Adrenal gland (tissue), 12 donors: ENCODE results near the gene DEAF1. TPM values are rescaled to one million over a fixed set of nuclear protein-coding genes. Genes with fewer than 3 reads are reported as not detected.

Experiments used
- DNase-seq, 7 donors: peaks; one replicate each; pipeline ENCODE4 v3.0.0-alpha.2; 2019 to 2020
- H3K27ac ChIP-seq, 5 donors: fragments of 200-600 bp; sonication (generic) in 4 of 5; 1 replicate in 3 of 5; 2 replicates in 2 of 5; pipeline versions ENCODE4 v1.5.1 to v1.8.0; 2016 to 2020; ENCODE audit warnings: mild to moderate bottlenecking in 1 of 5
- H3K27me3 ChIP-seq: fragments of 200-600 bp; 2 replicates; pipeline ENCODE4 v1.8.0; 2021
- H3K36me3 ChIP-seq, 2 donors: fragments of 200-600 bp; replicated peaks in 1 of 2; 1 replicate in 1 of 2; 2 replicates in 1 of 2; pipeline versions ENCODE4 v1.5.1 to v1.8.0; 2018 to 2022
- H3K4me1 ChIP-seq, 2 donors: fragments of 200-600 bp; replicated peaks in 1 of 2; 1 replicate in 1 of 2; 2 replicates in 1 of 2; pipeline versions ENCODE4 v1.5.1 to v1.8.0; 2018 to 2021
- H3K4me3 ChIP-seq, 4 donors: fragments of 200-600 bp; sonication (generic) in 3 of 4; one replicate each; pipeline ENCODE4 v1.5.1; 2016 to 2018
- H3K9me3 ChIP-seq, 3 donors: fragments of 200-600 bp; sonication (generic) in 1 of 3; replicated peaks in 1 of 3; 1 replicate in 2 of 3; 2 replicates in 1 of 3; pipeline versions ENCODE4 v1.5.1 to v1.8.0; 2016 to 2021
- CTCF ChIP-seq, 6 experiments: fragments of 450-650 bp in 4 of 6; fragments of 200-600 bp in 2 of 6; sonication (generic) in 1 of 6; IDR thresholded peaks; 1 replicate in 5 of 6; 2 replicates in 1 of 6; pipeline versions ENCODE4 v1.5.1 to v1.8.0; 2016 to 2021; ENCODE audit warnings: antibody characterized with exemption in 6 of 6, mild to moderate bottlenecking in 2 of 6, moderate library complexity in 1 of 6
- POLR2A ChIP-seq, 2 donors: fragments of 450-650 bp; IDR thresholded peaks; one replicate each; pipeline ENCODE4 v1.6.1; 2017; ENCODE audit warnings: antibody characterized with exemption in 2 of 2, mild to moderate bottlenecking in 2 of 2, moderate library complexity in 1 of 2
- WGBS, 4 donors: extraction: QIAGEN DNeasy Blood & Tissue Kit in 2 of 4; methylation state at CpG; one replicate each; pipeline versions ENCODE4 v1.1.5 to v1.1.7; 2013 to 2017; 5-methylcytosine and 5-hydroxymethylcytosine counted together
- intact Hi-C, 2 donors: fragments of 100-400 bp; cut with DNase I; formaldehyde crosslinking; loops; one replicate each; pipeline versions ENCODE4 v1.14.1 to v1.15.0; 2022 to 2023
- polyA plus RNA-seq, 3 donors: library from polyadenylated mRNA; stranded (reverse); fragments of 200-250 nt in 2 of 3; fragments of 350-450 nt in 1 of 3; fragmentation: Illumina TruSeq in 1 of 3; extraction: RNeasy Lipid Tissue Mini Kit (QIAGEN cat#74804) in 1 of 3; gene quantifications; one replicate each; pipeline ENCODE4 v1.2.3, GENCODE V29; 2013 to 2014
- total RNA-seq, 9 donors: library from RNA; depleted of rRNA in 4 of 9; stranded (reverse); fragments of >200 nt in 4 of 9; fragments of 120-200 nt in 1 of 9; fragmentation: NEBNext Ultra II Directional in 1 of 9; extraction: Animal tissue kit (Norgen Biotek cat#: 25700) in 1 of 9; gene quantifications; one replicate each; pipeline versions ENCODE4 v1.1.0 to v1.2.4, GENCODE V29; 2013 to 2023
- donor health status: healthy with polysubstance abuse.
- donor health status: Bipolar disorder and iron deficiency.
- donor health status: DM: yes; HTN: yes; CAD: no.
- donor health status: DM: no; HTN: no; CAD: no.
- donor health status: DM: no; HTN: no; CAD: no.
- donor health status: DM: yes; HTN: yes; CAD: no.

DEAF1 gene
- total and polyA plus RNA-seq, 12 donors, result 20.6 to 131 (median 55.5) TPM

DNA sequence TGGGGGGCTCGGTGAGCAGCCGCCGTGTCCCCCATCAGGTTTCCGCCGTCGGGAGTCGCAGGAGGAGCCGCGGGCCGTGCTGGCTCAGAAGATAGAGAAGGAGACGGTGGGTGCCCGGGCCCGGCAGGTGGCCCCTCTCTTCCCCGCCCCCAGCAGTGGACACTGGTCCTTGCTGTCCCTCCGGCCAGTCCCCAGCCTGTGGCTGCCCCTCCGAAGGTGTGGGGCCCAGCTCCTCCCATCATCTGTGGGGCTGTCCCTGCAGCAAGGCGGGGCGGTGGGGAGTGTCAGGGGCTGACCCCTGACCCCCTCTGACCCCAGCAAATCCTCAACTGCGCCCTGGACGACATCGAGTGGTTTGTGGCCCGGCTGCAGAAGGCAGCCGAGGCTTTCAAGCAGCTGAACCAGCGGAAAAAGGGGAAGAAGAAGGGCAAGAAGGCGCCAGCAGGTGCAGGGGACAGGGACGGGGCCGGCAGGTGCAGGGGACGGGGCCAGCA, 26.3 kb upstream of the DEAF1 start:
- no peak for DNase-seq
- H3K27me3 ChIP-seq, result peaks cover 22% of the 10 kb centered on the region
- no peaks in the 10 kb centered on the region for H3K36me3 ChIP-seq
- H3K4me3 ChIP-seq, result no peak overlapping the region
- H3K4me1 ChIP-seq, result peaks cover 11 to 17% of the 10 kb centered on the region in 2 donors
- 15 to 39% (median 22%) methylated on average over 10 to 28 of the region's 28 CpGs for WGBS, 4 donors
- H3K9me3 ChIP-seq, result no peaks in the 10 kb centered on the region
- TF ChIP-seq CTCF (IDR thresholded peaks at IDR 0.05) (no peak), POLR2A (IDR thresholded peaks at IDR 0.05) (no peak)
- intact Hi-C loops, result loop anchor here (5.0 to 10.0 kb wide), 3 partner anchors 59 to 169 kb away; no protein-coding TSS in a partner anchor
- H3K27ac ChIP-seq, result no peak overlapping the region

- no peaks in the 10 kb centered on the region for H3K9me3 ChIP-seq
- peaks cover 5 to 12% of the 10 kb centered on the region in 2 donors for H3K4me1 ChIP-seq
- no peak for TF ChIP-seq POLR2A (IDR thresholded peaks at IDR 0.05)
- intact Hi-C loops, result loop anchor here (5.0 to 10.0 kb wide), 3 partner anchors 58 to 168 kb away; no protein-coding TSS in a partner anchor
- H3K27me3 ChIP-seq, result peaks cover 21% of the 10 kb centered on the region
- no peak overlapping the region for H3K27ac ChIP-seq
- H3K36me3 ChIP-seq, result no peaks in the 10 kb centered on the region
- H3K4me3 ChIP-seq, result no peak overlapping the region
- 0 to 7% (median 4%) methylated on average over 3 to 52 of the region's 53 CpGs for WGBS, 4 donors
- DNase-seq, result peak in 2 of 7 donors; percentile 59 to 74
Observed at GRCh38 chr11:720642-721246, 25.7 kb upstream of the DEAF1 start.

DNA sequence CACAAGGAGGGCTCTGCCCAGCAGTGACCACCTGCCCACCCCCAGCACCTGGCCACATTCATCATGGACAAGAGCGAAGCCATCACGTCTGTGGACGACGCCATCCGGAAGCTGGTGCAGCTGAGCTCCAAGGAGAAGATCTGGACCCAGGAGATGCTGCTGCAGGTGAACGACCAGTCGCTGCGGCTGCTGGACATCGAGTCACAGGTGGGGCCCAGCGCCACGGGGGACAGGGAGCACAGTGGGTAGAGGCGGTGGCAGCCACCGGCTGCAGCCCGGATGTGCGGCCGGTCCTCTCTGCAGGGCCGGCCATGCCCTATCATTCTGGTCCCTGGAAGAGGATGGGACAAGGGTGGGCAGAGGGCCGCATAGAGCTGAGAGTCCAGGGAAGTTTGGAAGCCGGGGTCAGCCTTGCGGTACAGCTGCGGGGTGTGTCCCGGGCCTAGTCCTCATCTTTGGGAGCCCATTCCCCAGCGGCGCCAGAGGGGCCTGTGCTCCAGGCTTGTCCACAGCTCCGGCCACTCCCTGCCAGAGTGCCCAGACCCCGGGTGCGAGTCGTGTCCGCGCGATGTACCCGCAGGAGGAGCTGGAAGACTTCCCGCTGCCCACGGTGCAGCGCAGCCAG, 25.1 kb upstream of the DEAF1 start:
- WGBS, 4 donors, result 62 to 80% (median 66%) methylated on average over 2 to 35 of the region's 35 CpGs
- no peak for DNase-seq
- no peak for TF ChIP-seq POLR2A (IDR thresholded peaks at IDR 0.05)
- no peak for TF ChIP-seq CTCF (IDR thresholded peaks at IDR 0.05)
- Histone ChIP-seq H3K4me3 (no peak overlapping the region), H3K9me3 (no peaks in the 10 kb centered on the region), H3K27ac (no peak overlapping the region), H3K4me1 (peaks cover 4 to 7% of the 10 kb centered on the region in 2 donors), H3K27me3 (peaks cover 17% of the 10 kb centered on the region), H3K36me3 (no peaks in the 10 kb centered on the region)
- intact Hi-C loops, result loop anchor here (5.0 to 10.0 kb wide), 3 partner anchors 58 to 168 kb away; no protein-coding TSS in a partner anchor

GRCh38 chr11:719214-720016, 24.4 kb upstream of the DEAF1 start:
- intact Hi-C loops, result loop anchor here (5.0 to 10.0 kb wide), 3 partner anchors 57 to 167 kb away; no protein-coding TSS in a partner anchor
- Histone ChIP-seq H3K4me3 (no peak overlapping the region), H3K36me3 (no peaks in the 10 kb centered on the region), H3K27ac (no peak overlapping the region), H3K4me1 (peaks cover 4 to 7% of the 10 kb centered on the region in 2 donors), H3K27me3 (peaks cover 13% of the 10 kb centered on the region), H3K9me3 (no peaks in the 10 kb centered on the region)
- WGBS, 4 donors, result 73 to 80% (median 77%) methylated on average over 26 to 34 of the region's 34 CpGs
- DNase-seq, result no peak
- no peak for TF ChIP-seq POLR2A (IDR thresholded peaks at IDR 0.05)
- TF ChIP-seq CTCF (IDR thresholded peaks at IDR 0.05), result no peak
